NCI-H345 treated with DMSO at 0.1 percent for 48 hours (cell line): Measurements from ENCODE around the gene RASGRF2.

ENCODE experiments used
- DNase-seq: peaks from one replicate; lab custom pipeline; 2025; ENCODE audit not compliant: unreplicated experiment; lab: John Stamatoyannopoulos, UW

The RASGRF2 gene

DNA sequence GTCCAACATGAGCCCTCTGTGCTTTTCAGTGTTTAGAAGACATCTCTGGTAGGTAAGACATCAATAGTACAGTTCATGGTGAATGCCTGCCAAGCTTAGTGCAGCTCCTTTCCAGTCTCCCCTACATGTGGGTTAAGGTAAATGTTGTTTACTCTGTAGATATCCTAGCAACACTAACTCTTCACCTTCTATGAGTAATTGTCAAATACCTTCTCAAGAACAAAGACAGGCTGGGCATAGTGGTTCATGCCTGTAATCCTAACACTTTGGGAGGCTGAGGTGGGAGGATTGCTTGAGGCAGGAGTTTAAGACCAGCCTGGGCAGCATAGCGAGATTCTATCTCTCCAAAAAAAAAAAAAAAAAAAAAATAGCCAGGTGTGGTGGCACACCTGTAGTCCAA lies 18.7 kb upstream of the RASGRF2 start:
- DNase-seq = no peak

DNA sequence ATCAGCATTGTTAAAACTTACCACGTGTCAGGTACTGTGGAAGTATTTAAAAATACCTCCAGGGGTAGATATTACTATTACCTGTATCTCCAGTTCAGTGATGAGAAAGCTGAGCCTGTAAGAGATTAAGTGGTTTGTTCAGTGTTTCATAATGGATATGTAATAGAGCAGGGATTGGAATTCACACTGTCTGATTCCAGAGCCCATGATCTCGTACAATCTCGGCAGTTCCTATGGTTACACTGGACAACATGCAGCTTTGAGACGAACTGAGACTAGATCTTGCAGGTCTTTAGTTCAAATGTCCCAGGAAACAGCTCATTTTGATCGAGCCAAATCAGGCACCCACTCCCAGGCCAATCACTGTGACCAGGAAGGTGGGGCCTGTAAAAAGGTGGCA lies 8.8 kb upstream of the RASGRF2 start:
- no peak for DNase-seq

DNA sequence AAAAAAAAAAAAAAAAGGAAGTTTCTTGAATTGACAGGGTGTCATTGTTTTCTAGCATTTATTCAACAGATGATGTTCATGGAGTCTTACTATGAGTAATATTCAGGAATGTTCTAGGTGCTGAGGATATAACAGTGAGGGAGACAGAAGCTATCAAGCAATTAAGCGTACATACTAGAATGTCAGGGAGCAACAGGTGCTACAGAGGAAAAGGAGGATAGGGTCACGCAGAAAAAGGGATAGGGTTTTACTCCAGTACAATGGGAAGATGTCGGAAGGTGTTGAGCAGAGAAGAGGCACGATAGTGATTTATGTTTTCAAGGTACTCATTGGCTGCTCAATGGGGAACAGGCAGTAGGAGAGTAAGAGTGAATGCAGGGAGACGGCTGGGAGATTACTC lies 6.6 kb upstream of the RASGRF2 start:
- no peak for DNase-seq

DNA sequence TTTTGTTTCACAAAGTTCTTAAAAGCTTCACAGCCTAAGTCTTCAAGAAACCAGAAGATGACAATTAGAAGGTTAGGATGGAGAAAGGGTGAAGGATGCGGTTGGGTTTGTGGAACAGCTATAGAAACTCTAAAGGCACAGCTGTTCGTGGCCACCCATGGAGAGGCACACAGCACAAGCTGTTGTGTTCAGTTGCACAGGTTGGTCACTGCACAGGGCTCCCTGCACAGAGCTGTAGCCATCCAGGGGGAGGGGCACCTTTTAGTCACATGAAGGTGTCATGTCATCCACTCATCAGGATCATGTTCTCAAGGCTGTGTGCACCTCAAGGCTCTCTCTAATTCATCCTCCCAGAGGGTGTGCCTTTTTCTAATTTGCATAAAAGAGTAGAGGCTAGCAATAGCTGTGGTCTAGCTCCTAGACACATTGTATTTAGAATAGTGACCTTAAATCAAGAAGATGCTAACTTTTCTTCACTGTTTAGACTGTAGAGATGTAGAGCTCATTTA lies 5.0 kb upstream of the RASGRF2 start:
- no peak for DNase-seq

DNA sequence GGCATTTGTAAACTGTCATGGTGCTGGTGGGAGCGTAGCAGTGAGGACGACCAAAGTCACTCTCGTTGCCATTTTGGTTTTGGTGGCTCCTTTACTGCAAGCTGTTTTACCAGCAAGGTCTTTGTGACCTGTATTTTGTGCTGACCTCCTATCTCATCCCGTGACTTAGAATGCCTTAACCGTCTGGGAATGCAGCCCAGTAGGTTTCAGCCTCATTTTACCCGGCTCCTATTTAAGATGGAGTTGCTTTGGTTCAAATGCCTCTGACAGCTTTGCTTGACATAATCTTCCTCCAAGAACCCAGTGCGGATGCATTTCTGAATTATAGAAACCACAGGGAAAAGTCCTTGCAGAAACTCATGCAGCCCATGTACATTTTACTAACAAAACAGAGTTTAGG lies 3.9 kb upstream of the RASGRF2 start:
- DNase-seq = no peak

DNA sequence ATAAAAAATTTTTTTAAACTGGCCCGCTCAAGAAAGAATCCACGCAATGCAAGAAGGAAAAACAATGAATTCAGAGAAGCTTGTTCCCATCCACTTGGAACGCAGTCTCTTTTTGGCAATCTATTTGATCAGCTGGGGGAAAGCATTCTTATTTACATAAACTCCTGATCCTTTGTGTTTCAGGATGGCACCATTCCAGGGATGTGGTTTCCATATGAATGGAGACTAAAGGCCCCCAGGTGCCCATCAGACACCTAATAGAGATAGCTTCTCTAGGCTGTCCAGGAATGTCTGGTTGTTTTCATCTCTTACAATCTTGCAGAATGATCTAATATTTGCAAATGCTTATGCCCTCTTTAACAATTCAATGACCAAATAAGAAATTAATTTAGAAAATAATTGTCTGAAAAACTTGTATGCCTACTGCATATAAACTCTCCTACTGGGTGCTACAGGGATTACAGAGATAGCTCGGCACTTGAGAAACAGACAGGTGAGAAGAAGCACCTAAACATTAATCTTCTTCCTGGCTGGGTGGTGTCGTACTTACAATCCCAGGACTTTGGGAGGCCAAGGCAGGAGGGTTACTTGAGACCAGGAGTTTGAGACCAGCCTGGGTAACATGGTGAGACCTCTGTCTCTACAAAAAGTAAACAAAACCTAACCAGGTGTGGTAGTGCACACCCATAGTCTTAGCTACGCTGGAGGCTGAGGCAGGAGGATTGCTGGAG lies 3.0 kb upstream of the RASGRF2 start:
- peak; percentile 94 for DNase-seq

DNA sequence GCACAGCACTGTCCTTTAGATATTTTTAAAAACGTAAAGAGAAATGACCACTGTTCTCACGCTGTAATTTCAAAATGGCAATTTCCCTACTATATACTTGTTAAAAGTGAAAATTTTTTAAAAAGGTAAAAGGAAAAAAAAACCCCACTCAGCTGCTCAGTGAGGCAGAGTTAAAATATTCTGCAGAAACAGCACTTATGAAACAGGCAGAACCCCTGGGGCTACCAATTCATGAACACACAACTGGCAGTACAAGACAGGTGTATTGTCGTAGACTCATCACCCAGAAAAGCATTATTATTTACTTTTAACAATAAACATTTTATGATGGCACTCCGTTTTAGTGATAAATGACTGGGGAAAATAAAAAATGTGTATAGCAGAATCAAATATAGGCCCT lies 1.5 kb upstream of the RASGRF2 start:
- DNase-seq = peak; percentile 38

DNA sequence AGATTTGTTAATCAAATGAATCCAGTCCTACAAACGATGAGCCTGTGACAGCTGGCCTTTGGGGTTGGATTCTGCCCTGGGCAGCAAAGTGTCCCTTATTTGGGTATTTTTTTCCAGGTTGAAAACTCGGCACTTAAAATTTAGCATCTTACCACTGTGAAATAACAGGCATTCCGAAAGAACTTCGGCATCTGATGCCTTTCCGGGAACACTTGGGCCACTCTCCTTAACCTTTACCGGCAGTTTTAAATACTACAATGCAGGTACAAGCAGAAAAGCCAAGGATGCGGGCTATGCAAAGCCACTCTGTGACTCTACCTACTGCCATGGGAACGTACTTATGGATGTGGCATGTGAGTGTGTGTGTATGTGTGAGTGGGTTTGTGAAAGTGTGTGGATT lies 1.0 kb upstream of the RASGRF2 start:
- no peak for DNase-seq

DNA sequence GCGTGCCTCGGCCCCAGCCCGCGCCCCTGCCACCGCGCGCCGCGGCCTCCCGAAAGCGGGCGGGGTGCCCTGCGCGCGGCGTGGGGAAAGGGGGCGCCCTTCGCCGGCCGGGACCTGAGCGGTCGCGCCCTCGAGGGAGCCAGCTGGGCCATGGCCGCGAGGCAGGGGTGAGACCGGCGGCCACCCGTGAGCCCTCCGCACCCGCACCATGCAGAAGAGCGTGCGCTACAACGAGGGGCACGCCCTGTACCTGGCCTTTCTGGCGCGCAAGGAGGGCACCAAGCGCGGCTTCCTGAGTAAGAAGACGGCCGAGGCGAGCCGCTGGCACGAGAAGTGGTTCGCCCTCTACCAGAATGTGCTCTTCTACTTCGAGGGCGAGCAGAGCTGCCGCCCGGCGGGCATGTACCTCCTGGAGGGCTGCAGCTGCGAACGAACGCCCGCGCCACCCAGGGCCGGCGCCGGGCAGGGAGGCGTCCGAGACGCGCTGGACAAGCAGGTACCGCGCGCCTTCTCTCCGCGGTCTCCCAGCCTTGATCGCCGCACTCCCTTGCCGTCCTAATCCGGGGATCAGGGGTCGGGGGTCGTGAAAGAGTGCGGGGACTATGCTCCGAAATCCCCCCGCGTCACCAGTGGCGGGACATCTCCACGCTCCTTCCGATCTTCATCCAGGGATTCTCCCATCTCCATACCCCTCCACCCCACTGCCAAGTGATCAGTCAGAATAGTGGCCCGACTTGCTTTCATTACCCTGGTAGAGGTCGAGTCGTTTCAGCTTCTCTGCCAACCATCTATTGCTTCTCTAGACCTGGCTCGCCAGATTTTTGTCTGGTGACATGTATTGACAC lies 590 bp downstream of the RASGRF2 start:
- DNase-seq = no peak

DNA sequence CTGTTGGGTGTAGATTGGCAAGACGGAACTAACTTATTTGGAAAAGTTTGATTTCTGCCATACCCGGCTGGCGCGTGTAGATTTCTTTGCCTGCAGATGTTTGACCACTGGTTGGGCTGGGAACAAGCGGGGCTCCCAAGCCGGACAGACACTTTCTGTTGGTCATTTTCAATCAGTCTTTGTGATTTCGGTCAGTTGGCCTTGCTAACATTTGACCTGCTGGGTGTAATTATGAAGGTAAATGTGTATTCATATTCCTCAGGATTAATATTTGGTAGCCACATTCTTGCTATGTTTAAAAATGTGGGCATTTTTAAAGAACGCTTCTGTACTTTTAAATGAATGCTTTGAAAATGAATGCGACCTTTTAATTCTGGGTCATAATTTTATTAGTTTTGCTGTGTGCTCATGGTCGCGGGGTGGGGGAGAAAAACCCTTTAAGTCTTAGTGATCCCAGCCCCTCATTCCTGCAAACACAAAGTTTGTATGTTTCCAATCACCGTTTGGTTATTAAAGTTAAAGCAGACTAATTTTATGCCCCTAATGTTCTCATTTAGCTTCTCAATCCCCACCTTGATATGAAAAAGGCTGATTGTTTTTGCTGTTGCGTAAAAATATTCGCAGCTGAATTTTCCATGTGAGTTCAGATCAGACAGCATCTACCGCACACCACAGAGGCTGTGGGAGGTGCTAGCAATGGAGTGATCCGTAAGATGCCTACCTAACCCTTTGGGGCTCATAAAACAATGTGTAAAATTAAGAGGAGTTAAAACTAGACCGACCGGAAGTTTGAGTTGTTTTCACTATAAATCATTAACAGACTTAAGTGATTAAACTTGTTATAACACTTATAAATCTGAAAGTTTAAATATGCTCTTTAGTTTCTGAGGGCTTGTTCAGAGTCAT lies 1.5 kb downstream of the RASGRF2 start:
- DNase-seq = no peak

DNA sequence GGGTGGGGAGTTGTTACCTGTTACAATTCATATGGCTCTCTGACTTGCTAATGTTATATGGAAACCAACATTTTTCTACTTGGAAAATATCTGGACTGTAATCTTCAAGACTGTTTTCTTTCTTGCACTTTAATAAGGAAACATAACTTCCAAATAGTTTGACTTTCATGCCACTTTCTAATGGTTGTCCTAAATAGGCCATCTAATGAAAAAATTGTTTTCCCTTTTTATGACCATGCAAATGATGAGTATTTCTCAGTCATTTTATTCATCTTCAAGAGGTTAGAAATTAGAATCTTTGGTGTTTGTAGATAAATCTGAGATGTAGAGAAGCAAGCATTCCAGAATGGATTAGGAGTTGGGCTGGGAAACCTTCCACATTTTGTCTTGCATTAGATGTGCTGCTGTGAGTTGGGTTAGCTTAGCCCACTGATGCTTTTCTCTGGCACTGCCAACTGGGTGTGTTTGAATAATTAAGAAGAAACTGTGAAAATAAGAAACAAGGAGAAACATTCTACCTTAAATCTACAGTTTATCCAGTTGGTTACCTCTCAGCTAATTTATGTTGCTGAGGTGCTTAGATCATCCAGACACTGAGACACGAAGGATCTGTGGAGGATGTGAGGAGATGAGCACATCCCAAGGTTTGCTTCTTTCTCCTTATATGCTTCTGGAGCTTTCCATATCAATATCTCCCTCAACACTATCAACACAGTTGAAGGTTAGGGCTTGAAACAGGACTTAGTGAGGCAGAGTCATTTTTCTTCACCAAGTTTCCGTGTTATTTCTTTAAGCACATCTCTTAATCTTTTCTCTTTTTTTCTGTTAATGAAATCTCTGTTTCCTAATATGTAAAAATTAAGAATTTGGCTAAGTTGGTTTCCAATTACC lies 2.7 kb downstream of the RASGRF2 start:
- no peak for DNase-seq

DNA sequence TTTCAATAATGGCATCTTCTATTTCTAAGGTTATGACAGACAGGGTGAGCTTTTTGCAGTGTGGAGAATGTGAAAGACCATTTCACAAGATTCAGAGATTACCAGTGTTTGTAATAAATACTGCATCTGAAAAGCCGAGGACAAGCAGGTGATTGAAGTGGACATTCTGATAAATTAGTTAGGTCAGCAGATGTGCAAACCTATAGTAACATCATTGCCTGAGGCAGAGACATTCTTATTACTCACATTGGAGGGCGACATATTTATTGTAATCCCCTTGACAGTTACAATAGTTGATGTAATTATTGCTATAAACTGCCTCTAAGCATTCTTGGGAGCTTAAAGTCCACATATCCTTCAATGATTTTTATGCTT lies 3.3 kb downstream of the RASGRF2 start:
- DNase-seq = no peak

DNA sequence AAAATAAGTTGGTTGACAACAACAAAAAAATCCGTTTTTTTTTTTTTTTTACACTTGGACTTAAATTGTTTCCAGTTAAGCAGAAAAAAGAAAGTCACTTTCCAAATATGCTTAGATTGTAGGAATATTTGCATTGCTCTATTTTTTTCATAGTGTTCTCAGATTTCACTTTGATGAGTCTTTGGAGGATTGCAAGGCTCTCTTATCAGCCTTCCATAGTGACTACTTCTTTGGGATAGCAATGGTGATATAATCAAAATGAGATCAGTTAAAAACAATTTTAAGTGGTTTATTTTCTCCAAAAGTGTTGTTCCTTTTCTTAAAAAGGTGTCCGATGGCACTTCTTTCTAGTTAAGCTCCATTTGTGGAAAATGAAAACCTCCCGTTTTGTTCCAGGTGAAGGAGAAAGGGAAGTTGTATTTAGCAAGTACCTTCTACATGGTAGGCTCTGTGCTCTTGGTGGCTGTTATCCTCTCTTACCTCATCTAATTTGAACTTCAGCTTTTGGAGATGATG lies 3.9 kb downstream of the RASGRF2 start:
- DNase-seq = no peak

DNA sequence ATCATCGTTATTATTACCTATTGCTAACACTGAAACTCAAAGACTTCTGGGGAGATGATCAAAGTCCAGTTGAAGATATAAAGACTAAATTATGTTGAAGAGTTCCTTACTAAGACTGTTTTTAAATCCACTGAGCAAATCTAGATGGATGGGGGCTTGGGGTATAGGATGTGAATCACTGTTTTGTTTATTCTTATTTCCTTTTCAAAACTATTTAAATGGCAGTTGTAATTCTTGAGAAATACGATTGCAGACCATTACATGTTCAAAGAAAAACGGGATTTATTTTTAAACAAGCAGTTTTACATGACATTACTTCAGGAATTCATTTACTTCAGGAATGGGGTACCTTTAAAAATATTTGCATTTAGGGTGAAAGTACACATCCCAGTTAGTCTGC lies 4.3 kb downstream of the RASGRF2 start:
- DNase-seq = no peak

DNA sequence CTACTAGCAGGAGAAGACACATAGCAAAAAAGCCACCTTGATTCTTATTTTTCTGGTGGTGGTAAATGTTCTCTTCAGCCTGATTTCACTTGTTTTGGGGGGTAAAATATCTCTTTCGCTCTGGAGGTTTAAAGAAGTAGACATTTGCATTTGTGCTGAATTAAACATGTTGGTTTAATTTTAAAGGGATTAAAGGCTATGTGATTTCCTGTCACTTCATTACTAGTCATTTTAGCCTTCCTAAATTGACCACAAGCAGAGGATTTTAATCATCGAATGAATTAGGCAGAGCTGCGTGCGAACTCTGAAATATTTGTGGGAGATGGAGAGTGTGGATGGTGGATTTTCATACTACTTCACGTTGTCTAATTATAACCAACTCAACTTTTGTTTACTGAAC lies 4.8 kb downstream of the RASGRF2 start:
- DNase-seq = no peak

DNA sequence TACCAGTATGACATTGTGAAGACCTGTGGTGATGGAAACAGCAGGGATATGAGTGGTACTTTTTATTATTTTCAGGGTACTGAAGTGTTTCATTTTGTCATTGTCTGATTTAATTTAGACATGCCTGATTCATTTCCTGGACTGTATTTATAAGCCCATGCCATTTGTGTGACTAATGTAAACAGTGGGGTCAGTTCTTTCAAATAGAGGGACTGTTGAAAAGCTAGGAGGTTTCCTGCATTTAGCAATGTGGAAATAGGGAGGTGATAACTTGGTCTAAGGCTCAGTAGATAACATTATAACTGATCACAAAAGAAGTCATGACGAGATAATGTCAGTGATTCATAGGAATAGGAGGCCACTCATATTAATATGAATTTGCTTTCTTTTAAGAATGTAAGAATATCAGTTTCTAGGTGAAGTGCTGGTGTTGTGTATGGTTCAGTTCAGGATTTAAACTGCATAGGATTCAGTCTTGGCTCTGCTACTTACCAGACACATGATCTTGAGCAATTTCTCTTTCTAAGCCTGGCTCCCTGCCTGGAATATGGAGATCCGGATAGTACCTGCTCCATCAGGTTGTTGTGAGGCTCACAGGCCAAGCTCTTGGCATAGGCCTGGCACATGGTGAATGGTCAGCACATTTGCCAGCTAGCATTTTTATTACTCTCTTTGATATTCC lies 7.5 kb downstream of the RASGRF2 start:
- DNase-seq = no peak

DNA sequence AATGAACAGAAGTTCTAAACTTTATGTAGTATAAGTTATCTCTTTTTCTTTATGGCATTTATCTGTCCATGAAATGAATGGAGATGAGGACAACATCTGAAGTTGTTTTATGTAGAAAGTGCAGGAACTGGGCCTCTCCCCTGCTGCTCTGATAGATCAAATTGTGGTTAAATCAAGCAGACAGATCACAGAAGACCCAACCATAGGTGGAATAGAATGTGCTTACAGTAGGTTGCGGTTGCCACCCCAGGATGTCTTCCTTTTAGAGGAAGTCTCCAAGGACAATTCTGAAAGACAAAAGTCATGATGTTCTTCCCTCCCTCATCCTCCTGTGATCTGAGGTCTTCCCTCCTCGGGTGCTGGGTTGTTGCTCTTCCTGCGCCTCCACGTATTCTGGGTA lies 12.9 kb downstream of the RASGRF2 start:
- no peak for DNase-seq

DNA sequence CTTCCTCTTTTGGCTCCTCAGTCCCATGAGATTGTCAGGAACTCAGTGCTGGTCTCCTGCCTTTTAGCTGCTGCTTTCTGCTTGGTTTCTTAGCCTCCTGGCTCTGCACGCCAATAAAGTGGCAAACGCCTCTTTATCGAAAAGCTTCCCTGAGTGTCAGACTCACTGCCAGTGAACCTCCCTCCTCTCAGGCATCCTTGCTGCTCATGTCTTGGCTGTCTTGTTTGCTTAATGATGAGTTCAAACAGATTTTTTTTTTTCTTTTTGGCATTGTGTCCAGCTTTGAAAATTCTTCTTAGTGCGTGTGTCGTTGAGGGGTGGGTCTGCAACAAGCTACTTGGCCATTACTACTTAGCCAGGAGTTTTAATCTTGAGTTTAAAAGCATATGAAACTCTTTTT lies 14.9 kb downstream of the RASGRF2 start:
- no peak for DNase-seq

DNA sequence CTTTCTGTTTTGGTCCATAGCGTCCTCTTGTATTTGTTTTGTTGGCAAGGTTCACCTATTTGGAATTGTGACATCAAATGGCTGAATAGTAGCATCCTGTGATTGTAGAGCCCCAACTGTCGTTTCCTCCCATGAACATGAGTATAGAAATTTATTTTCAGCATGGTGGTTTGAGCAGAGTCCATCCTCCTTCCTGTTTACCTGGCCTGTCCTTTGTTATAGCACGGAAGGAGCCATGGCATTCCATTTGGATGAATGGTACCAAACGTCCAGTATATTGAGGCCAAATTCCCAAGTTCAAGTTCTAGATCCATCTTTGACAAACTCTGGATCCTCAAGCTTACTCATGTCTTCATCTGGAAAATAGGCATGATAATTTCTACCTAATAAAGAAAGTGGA lies 16.8 kb downstream of the RASGRF2 start:
- DNase-seq = no peak

DNA sequence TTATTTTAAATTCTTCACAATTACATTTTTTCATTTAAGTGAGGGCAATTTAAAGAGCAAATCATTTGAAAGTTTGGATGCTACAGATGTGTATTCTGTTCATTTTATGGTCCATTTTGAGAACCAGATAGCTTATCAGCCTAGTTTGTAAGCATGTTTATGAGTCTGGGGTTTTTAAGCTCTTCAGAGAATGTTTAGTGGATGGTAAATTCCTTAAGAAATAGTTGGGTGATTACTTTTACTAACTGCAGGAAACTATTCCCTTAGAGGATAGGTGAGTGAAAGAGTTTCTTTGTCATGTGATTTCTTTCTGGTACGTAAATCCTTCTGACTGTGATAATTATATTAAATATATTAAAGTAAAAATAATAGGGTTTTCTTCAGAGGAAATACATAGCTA lies 17.6 kb downstream of the RASGRF2 start:
- DNase-seq = no peak
